Mucosa of stomach (tissue), 1 donor: ENCODE data around the gene MEIKIN.
"Not testable (repeated sequence)": the region's sequence is repeated elsewhere in the genome, so short reads cannot be mapped to it uniquely, and the experiment has no call there.

ENCODE experiments used
- H3K27me3 ChIP-seq: one replicate; pipeline ENCODE4 v1.7.0; 2013; ENCODE audit warnings: mild to moderate bottlenecking, low read length; ENCODE audit not compliant: control insufficient read depth, insufficient read depth
- H3K36me3 ChIP-seq: one replicate; pipeline ENCODE4 v1.7.0; 2013; ENCODE audit warnings: low read length; ENCODE audit not compliant: control insufficient read depth, insufficient read depth
- H3K4me1 ChIP-seq: one replicate; pipeline ENCODE4 v1.7.0; 2013; ENCODE audit warnings: mild to moderate bottlenecking, low read length; ENCODE audit not compliant: control insufficient read depth, insufficient read depth
- H3K4me3 ChIP-seq: one replicate; pipeline ENCODE4 v1.7.0; 2013; ENCODE audit warnings: low read length
- H3K9ac ChIP-seq: one replicate; pipeline ENCODE4 v1.7.0; 2013; ENCODE audit warnings: mild to moderate bottlenecking, low read length, moderate library complexity
- H3K9me3 ChIP-seq: one replicate; pipeline ENCODE4 v1.7.0; 2013; ENCODE audit warnings: mild to moderate bottlenecking, low read length, moderate library complexity; ENCODE audit not compliant: control insufficient read depth
- donor health status: Pancreatic carcinoma.

The MEIKIN gene

DNA sequence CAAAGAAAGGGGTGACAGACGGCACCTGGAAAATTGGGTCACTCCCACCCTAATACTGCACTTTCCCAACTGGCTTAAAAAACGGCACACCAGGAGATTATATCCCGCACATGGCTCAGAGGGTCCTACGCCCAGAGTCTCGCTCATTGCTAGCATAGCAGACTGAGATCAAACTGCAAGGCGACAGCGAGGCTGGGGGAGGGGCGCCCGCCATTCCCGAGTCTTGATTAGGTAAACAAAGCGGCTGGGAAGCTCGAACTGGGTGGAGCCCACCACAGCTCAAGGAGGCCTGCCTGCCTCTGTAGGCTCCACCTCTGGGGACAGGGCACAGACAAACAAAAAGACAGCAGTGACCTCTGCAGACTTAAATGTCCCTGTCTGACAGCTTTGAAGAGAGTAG lies 74.2 kb downstream of the MEIKIN start:
- not testable (repeated sequence) for H3K4me1 ChIP-seq, H3K4me3 ChIP-seq, H3K27me3 ChIP-seq, H3K36me3 ChIP-seq, H3K9ac ChIP-seq, H3K9me3 ChIP-seq

DNA sequence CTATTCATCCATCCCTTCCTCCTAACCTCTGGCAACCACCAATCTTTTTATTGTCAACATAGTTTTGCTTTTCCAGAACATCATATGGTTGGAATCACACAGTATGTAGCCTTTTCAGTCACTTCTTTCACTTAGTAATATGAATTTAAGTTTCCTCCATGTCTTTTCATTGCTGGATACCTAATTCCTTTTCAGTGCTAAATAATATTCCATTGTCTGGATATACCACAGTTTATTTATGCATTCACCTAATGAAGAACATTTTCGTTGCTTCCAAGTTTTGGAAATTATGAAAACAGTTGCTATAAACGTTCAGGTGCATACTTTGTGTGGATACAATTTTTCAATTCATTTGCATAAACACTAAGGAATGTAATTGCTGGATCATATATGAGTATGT lies 77.9 kb downstream of the MEIKIN start:
- H3K9me3 ChIP-seq: no peaks in the 10 kb centered on the region
- H3K36me3 ChIP-seq: no peaks in the 10 kb centered on the region
- no peaks in the 10 kb centered on the region for H3K4me1 ChIP-seq
- no peak overlapping the region for H3K9ac ChIP-seq
- no peak overlapping the region for H3K4me3 ChIP-seq
- H3K27me3 ChIP-seq: no peaks in the 10 kb centered on the region

DNA sequence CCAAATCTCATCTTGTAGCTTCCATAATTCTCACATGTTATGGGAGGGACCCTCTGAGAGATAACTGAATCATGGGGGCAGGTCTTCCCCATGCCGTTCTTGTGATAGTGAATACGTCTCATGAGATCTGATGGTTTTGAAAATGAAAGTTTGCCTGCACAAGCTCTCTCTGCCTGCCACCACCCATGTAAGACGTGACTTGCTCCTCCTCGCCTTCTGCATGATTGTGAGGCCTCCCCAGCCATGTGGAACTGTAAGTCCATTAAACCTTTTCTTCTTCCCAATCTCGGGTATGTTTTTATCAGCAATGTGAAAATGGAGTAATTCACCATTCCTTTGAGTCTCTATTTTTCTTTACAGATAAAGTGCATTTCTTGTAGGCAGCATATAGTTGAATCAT lies 81.8 kb downstream of the MEIKIN start:
- no peaks in the 10 kb centered on the region for H3K4me1 ChIP-seq
- no peaks in the 10 kb centered on the region for H3K9me3 ChIP-seq
- no peaks in the 10 kb centered on the region for H3K36me3 ChIP-seq
- no peaks in the 10 kb centered on the region for H3K27me3 ChIP-seq
- H3K4me3 ChIP-seq: no peak overlapping the region
- no peak overlapping the region for H3K9ac ChIP-seq

DNA sequence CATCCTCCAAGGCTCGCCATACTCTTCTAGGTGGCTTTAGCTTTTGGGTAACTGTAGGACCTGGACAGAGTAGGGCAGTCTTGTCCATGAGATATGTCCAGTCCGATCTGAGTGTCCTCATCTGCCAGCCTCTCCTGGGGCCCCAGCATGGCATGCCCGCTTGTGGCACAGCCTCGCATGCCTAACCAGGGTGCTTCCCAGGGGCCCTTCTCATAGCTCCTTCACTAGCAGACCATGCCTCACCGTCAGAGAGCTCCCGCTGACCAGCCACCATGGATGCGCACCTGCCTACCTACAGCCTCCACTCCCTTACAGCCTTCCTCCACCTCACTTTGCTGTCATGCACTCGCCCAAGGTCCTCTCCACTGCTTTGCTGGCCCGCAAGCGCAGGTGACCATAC lies 88.1 kb downstream of the MEIKIN start:
- no peak overlapping the region for H3K9ac ChIP-seq
- H3K36me3 ChIP-seq: no peaks in the 10 kb centered on the region
- H3K9me3 ChIP-seq: no peaks in the 10 kb centered on the region
- no peaks in the 10 kb centered on the region for H3K27me3 ChIP-seq
- no peak overlapping the region for H3K4me3 ChIP-seq
- no peaks in the 10 kb centered on the region for H3K4me1 ChIP-seq

DNA sequence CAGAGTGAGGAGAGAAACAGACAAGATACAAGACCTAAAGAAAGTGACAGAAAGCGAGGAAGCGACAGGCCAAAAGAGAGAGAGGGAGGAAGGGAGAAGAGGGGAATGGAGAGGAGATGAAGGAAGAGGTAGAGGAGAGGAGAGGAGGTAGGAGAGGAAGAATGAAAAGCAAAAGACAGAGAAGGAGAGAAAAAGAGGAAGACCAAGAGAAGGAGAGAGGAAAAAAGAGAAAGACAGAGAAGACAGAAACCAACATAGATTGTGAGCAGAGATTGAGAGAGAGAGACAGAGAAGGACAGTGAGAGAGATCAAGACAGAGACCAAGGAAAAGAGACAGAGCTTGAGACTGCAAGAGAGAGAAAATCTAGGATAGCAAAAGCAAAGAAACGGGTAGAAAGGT lies 90.0 kb downstream of the MEIKIN start:
- no peaks in the 10 kb centered on the region for H3K27me3 ChIP-seq
- no peaks in the 10 kb centered on the region for H3K9me3 ChIP-seq
- no peaks in the 10 kb centered on the region for H3K36me3 ChIP-seq
- no peak overlapping the region for H3K9ac ChIP-seq
- H3K4me1 ChIP-seq: no peaks in the 10 kb centered on the region
- no peak overlapping the region for H3K4me3 ChIP-seq

DNA sequence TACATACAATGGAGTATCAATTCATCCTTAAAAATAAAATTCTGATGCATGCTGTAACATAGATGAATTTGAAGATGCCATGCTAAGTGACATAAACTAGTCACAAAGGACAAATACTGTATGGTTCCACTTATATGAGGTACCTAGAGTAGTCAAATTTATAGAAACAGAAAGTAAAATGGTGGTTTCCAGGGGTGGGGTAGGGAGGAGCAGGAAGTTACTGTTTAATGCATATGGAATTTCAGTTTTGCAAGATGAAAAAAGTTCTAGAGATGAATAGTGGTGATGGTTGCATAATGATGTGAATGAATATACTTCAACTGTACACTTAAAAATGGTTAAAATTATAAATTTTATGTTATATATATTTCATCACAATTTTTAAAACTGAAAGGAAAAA lies 91.3 kb downstream of the MEIKIN start:
- Histone ChIP-seq H3K4me1 (no peaks in the 10 kb centered on the region), H3K9me3 (no peaks in the 10 kb centered on the region), H3K4me3 (no peak overlapping the region), H3K9ac (no peak overlapping the region), H3K27me3 (no peaks in the 10 kb centered on the region), H3K36me3 (no peaks in the 10 kb centered on the region)

DNA sequence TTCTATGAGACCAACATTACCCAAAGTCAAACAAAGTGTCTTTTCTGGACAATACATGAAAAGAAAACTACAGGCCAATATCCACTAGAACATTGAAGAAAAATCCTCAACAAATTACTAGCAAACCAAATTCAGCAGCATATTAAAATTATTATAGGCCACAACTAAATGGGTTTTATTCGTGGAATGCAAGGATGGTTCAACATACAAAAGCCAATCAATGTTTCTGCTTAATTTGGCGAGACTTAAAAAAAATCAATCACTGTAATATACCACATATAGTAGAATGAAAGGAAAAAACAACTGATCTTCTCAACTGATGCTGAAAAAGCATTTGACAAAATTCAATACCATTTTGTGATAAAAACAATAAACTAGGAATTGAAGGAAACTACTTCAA lies 96.8 kb downstream of the MEIKIN start:
- H3K4me3 ChIP-seq: no peak overlapping the region
- H3K27me3 ChIP-seq: no peaks in the 10 kb centered on the region
- H3K9me3 ChIP-seq: no peaks in the 10 kb centered on the region
- H3K9ac ChIP-seq: no peak overlapping the region
- no peaks in the 10 kb centered on the region for H3K4me1 ChIP-seq
- no peaks in the 10 kb centered on the region for H3K36me3 ChIP-seq

DNA sequence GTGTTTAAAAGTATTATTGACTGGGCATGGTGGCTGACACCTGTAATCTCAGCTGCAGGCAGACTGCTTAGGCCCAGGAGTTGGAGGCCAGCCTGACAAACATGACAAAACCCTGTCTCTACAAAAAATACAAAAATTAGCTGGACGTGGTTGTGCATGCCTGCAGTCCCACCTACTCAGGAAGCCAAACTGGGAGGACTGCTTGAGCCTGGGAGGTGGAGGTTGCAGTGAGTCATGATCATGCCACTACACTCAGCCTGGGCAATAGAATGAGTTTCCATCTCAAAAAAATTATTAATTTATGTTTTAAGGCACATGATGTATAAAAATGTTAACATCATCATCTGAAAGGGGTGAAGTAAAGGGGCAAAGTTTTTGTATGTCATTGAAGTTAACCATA lies 98.9 kb downstream of the MEIKIN start:
- Histone ChIP-seq H3K4me3 (no peak overlapping the region), H3K36me3 (no peaks in the 10 kb centered on the region), H3K27me3 (no peaks in the 10 kb centered on the region), H3K9me3 (no peaks in the 10 kb centered on the region), H3K9ac (no peak overlapping the region), H3K4me1 (no peaks in the 10 kb centered on the region)

DNA sequence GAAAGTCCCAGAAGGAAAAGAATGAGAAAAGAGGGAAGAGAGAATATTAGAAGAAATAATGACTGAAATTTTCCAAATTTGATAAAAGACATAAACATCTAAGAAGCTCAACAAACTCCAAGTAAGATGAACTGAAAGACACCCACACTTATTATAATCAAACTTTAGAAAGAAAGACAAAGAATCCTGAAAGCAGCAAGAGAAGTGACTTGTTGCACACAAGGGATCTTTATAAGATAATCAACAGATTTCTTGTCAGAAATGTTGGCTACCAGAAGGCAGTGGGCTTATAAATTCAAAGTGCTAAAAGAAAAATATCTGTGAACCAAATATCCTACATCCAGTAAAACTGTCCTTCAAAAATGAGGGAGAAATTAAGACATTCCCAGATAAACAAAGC lies 99.6 kb downstream of the MEIKIN start:
- no peaks in the 10 kb centered on the region for H3K4me1 ChIP-seq
- H3K9me3 ChIP-seq: no peaks in the 10 kb centered on the region
- H3K9ac ChIP-seq: no peak overlapping the region
- no peaks in the 10 kb centered on the region for H3K27me3 ChIP-seq
- H3K36me3 ChIP-seq: no peaks in the 10 kb centered on the region
- no peak overlapping the region for H3K4me3 ChIP-seq

DNA sequence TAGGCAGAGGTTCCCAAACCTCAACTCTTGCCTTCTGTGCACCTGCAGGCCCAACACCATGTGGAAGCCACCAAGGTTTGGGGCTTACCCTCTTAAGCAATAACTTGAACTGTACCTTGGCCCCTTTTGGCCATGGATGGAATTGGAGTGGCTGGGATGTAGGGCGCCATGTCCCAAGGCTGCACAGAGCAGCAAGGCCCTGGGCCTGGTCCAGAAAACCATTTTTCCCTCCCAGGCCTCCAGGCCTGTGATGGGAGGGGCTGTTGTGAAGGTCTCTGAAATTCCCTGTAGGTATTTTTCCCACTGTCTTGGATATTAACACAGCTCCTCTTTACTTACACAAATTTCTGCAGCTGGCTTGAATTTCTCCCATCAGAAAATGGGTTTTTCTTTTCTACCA lies 102.5 kb downstream of the MEIKIN start:
- H3K9ac ChIP-seq, H3K9me3 ChIP-seq, H3K27me3 ChIP-seq, H3K4me3 ChIP-seq, H3K36me3 ChIP-seq, H3K4me1 ChIP-seq: not testable (repeated sequence)

DNA sequence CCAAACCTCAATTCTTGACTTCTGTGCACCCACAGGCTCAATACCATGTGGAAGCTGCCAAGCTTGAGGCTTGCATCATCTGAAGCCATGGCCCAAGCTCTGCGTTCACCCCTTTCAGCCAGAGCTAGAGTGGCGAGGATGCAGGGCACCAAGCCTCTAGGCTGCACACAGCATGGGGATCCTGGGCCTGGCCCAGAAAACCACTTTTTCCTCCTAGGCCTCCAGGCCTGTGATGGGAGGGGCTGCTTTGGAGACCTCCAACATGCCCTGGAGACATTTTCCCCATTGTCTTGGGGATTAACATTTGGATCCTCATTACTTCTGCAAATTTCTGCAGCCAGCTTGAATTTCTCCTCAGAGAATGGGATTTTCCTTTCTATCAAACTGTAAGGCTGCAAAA lies 112.8 kb downstream of the MEIKIN start:
- not testable (repeated sequence) for H3K4me1 ChIP-seq, H3K9ac ChIP-seq, H3K36me3 ChIP-seq, H3K4me3 ChIP-seq, H3K27me3 ChIP-seq, H3K9me3 ChIP-seq

DNA sequence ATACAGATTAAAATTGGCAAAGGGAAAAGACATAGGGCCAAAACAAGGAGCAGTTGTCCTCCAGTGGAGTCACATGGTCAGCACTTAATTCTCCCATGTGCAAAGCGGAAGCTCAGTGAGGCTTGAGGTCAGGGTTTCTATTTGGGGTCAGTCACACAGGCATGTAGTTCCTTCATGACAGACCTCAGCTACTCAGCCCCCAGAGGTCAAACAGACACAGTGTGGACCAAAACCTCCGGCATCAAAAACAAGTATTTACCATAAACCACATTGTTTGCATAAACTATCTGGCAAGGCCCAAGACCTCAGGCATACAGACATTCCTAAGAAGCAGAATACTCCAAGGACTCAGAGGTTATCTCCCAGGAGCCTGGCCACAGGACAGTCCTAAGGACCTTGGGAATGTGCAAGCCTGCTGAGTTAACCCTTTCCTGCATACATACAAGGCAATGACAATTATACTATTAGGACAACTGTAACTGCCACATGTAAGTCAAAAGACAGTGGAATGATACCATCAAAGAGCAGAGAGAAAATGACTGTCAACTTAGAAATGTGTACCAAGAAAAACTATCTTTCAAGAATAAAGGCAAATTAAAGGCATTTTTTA lies 120.0 kb downstream of the MEIKIN start:
- no peaks in the 10 kb centered on the region for H3K9me3 ChIP-seq
- H3K4me1 ChIP-seq: no peaks in the 10 kb centered on the region
- no peaks in the 10 kb centered on the region for H3K36me3 ChIP-seq
- H3K9ac ChIP-seq: no peak overlapping the region
- H3K27me3 ChIP-seq: no peaks in the 10 kb centered on the region
- no peak overlapping the region for H3K4me3 ChIP-seq

DNA sequence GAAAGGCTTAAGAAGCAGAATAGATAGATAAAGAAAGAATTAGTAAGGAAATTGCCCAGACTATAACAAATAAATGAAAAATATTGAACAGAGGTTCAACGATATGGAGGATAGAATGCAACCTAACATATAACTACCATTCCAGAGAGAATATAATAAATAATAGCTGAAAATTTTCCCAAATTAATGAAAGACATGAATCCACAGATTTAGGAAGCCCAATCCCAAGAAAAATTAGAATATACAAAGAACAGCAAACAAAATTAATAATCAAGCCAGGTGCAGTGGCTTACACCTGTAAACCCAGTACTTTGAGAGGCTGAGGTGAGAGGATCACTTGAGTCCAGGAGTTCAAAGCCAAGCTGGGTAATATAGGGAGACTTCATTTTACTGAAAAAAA lies 120.8 kb downstream of the MEIKIN start:
- no peaks in the 10 kb centered on the region for H3K36me3 ChIP-seq
- H3K4me1 ChIP-seq: no peaks in the 10 kb centered on the region
- H3K9ac ChIP-seq: no peak overlapping the region
- no peak overlapping the region for H3K4me3 ChIP-seq
- H3K27me3 ChIP-seq: no peaks in the 10 kb centered on the region
- H3K9me3 ChIP-seq: no peaks in the 10 kb centered on the region
